Germinal center (tissue), 1 donor: ENCODE data around the gene UGT1A1.
"Not testable (repeated sequence)": the region's sequence is repeated elsewhere in the genome, so short reads cannot be mapped to it uniquely, and the experiment has no call there.

Source experiments
- DNase-seq: peaks from one replicate; pipeline ENCODE4 v3.0.0; 2012; ENCODE audit warnings: mixed read lengths, low spot score

The UGT1A1 gene

GRCh38 chr2:233760043-233760442, at the start of gene UGT1A1:
Gene UGT1A1 (plus strand): TSS chr2:233760270. CDS start chr2:233760288, 18 bp downstream.
- no peak for DNase-seq

DNA sequence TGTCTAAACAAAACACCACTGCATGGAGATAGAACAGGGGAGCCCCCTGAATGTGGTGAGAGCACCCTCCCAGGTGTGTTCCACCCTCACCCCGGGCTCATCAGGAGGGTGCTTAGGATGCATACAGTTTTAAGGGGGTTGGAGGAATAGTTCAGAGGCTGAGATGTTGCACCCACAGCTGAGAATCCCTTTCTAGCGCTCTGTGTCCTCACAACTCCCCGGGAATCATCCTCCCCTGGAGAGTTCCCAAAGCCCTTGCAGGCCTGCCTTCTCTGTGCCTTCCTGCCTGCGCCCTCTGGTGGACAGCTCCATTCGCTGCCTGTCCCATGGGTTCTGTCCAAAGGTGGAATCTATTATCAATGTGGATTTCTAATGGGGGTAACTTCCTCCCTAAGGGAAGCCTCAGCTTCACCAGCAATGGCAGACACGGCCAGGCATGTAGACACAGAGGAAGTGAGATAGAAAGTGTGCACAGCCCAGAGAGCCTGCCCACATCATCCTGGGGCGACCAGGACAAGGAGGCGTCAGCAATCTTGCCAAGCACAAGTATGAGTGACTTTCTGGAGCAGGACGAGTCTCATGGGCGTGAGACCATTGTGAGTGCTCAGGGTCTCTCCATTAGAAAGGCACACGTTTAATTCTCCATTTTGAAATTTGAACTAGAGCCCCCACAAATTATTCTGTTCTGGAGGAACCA, 48.6 kb upstream of the UGT1A1 start:
- DNase-seq: peak; percentile 44

DNA sequence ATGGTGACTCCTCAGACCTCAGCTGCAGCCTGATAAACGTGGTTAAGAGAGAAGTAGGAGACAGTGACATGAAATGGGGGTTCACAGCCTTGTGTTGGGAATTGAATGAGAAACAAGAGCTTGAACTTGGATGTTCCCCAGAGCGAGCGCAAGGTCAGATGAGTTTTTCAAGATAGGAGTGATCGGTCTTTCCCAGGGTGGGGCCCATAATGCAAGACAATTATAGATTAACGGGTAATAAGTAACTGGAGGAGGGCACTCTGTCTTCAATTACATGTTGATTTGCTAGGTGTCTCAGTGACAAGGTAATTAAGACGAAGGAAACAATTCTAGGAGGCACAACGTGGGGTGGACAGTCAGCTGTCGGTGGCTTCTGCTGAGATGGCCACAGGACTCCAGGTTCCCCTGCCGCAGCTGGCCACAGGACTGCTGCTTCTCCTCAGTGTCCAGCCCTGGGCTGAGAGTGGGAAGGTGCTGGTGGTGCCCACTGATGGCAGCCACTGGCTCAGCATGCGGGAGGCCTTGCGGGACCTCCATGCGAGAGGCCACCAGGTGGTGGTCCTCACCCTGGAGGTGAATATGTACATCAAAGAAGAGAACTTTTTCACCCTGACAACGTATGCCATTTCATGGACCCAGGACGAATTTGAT, 47.3 kb upstream of the UGT1A1 start, which contains the start of gene UGT1A5:
UGT1A5 (plus strand) TSS at position 297 of the 651 bp plus-strand sequence; CDS start at position 382, 85 bp downstream.
- DNase-seq: no peak

- no peak for DNase-seq
Measured at GRCh38 chr2:233713262-233713615, 46.8 kb upstream of the UGT1A1 start.

GRCh38 chr2:233714121-233714520, 45.9 kb upstream of the UGT1A1 start:
- DNase-seq: no peak

GRCh38 chr2:233718552-233718951, 41.5 kb upstream of the UGT1A1 start, which contains the start of gene UGT1A4:
Gene UGT1A4 (plus strand): TSS chr2:233718736. CDS start chr2:233718821, 85 bp downstream.
- DNase-seq: no peak

DNA sequence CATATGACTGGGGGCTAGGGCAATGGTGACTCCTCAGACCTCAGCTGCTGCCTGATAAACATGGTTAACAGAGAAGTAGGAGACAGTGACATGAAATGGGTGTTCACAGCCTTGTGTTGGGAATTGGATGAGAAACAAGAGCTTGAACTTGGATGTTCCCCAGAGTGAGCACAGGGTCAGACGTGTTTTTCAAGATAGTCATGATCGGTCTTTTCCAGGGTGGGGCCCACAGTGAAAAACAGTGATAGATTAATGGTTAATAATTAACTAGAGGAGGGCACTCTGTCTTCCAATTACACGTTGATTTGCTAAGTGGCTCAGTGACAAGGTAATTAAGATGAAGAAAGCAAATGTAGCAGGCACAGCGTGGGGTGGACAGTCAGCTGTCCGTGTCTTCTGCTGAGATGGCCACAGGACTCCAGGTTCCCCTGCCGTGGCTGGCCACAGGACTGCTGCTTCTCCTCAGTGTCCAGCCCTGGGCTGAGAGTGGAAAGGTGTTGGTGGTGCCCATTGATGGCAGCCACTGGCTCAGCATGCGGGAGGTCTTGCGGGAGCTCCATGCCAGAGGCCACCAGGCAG, 31.3 kb upstream of the UGT1A1 start, which contains the start of gene UGT1A3:
UGT1A3 (plus strand) TSS at position 320 of the 579 bp plus-strand sequence; CDS start at position 405, 85 bp downstream.
- no peak for DNase-seq

DNA sequence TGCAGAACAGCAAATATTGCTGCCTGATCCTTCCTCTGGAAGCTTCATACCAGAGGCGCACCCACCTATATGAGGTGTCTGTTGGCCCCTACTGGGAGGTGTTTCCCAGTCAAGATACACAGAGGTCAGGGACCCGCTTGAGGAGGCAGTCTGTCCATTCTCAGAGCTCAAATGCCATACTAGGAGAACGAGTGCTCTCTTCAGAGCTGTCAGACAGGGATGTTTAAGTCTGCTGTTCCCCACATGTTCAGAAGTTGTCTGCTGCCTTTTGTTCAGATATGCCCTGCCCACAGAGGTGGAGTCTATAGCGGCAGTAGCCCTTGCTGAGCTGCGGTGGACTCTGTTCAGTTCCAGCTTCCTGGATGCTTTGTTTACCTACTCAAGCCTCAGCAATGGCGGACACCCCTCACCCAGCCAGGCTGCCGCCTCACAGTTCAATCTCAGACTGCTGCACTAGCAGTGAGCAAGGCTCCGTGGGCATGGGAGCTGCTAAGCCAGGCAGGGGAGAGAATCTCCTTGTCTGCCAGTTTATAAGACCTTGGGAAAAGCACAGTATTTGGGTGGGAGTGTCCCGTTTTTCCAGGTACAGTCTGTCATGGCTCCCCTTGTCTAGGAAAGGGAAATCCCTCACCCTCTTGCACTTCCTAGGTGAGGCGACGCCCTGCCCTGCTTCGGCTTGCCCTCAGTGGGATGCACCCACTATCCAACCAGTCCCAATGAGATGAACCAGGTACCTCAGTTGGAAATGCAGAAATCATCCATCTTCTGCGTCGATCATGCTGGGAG, 23.0 kb upstream of the UGT1A1 start:
- DNase-seq: not testable (repeated sequence)

- no peak for DNase-seq
Measured at GRCh38 chr2:233740870-233741269, 19.2 kb upstream of the UGT1A1 start.

GRCh38 chr2:233743464-233744259, 16.4 kb upstream of the UGT1A1 start:
- DNase-seq: no peak

GRCh38 chr2:233745073-233745755, 14.9 kb upstream of the UGT1A1 start:
- no peak for DNase-seq

DNA sequence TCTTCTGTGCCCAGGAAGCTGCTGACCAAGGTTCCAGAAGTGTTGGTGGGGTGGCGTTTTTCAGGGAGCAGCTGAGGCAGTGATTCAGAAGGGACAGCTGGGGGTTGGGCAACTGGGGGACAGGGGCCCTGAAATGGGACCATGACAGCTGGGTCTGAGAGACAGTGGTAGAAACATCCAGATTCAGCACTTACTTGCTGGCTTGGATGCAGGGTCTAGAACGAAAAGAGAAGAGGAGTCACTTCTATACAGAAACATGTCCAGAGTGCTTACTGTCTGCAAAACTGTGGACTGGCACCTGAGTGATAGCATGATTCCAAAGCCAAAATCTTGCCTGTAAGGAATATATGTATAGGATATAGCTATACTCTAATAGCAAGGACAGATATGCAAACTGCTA, 14.2 kb upstream of the UGT1A1 start:
- not testable (repeated sequence) for DNase-seq

DNA sequence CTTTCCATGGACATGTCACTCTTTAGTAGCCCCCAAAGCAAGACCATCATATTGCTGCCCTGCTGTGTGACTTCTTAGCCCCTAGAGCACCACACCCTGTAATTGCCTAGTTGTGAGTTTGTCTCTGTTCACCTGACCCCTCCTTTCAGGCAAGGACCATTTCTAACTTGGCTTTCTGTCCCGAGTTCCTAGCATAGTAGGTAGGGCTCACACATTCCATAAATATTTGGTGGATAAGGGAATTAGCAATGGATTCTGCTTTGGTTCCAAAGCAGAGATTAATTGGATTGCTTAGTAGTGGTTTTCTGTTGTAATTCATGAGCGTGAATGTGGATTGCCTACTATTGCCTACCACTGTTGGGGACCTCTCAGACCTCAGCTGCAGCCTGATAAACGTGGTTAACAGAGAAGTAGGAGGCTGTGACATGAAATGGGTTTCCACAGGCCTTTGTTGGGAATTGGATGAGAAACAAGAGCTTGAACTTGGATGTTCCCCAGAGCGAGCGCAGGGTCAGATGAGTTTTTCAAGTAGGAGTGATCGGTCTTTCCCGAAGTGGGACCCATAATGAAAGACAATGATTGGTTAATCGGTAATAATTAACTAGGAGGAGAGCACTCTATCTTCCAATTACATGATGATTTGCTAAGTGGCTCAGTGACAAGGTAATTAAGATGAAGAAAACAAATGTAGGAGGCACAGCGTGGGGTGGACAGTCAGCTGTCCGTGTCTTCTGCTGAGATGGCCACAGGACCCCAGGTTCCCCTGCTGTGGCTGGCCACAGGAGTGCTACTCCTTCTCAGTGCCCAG, 13.4 kb upstream of the UGT1A1 start:
- DNase-seq: no peak

GRCh38 chr2:233747283-233747544, 12.9 kb upstream of the UGT1A1 start:
- no peak for DNase-seq

GRCh38 chr2:233750689-233751088, 9.4 kb upstream of the UGT1A1 start:
- not testable (repeated sequence) for DNase-seq

DNA sequence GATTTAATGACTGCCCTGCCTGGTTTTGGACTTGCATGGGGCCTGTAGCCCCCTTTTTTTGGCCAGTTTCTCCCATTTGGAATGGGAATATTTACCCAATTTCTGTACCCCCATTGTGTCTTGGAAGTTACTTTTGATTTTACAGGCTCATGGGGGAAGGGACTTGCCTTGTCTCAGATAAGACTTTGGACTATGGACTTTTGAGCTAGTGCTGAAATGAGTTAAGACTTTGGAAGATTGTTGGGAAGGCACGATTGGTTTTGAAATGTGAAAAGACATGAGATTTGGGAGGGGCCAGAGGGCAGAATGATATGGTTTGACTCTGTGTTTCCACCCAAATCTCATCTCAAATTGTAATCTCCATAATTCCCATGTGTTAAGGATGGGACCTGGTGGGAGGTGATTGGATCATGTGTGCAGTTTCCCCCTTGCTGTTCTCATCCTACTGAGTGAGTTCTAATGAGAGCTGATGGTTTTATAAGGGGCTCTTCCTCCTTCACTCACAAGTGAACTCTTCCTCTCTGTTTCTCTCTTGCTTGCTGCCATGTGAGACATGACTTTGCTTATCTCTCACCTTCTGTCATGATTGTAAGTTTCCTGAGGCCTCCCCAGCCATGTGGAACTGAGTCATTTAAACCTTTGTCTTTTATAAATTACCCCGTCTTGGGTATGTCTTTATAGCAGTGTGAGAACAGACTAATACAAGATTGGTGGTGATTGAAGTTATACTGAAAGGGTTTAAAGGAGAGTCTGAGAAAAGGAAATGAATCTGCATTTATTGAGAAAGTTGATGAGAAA, 8.7 kb upstream of the UGT1A1 start:
- not testable (repeated sequence) for DNase-seq

- no peak for DNase-seq
Measured at GRCh38 chr2:233754872-233755611, 5.0 kb upstream of the UGT1A1 start.

GRCh38 chr2:233756429-233757081, 3.5 kb upstream of the UGT1A1 start:
- no peak for DNase-seq
